Activated T-cell treated with anti-CD3 and anti-CD28 coated beads for 24 hours (primary cell): Measurements from ENCODE around the gene SLC25A20.
"Not testable (repeated sequence)": the region's sequence is repeated elsewhere in the genome, so short reads cannot be mapped to it uniquely, and the experiment has no call there.

Source experiments
- DNase-seq: peaks from one replicate; pipeline ENCODE4 v3.0.0-alpha.2; 2020; ENCODE audit warnings: low read depth

The SLC25A20 gene

GRCh38 chr3:48898383-48899234, at the start of gene SLC25A20:
SLC25A20 (minus strand) TSS chr3:48898882; CDS start chr3:48898794, 88 bp downstream.
- peak; percentile 90 for DNase-seq

- DNase-seq: no peak
These were observed 47.3 kb upstream of the SLC25A20 start for GRCh38 chr3:48945891-48946549.

GRCh38 chr3:48945432-48945831, 46.8 kb upstream of the SLC25A20 start:
- no peak for DNase-seq

GRCh38 chr3:48938689-48939088, 40.0 kb upstream of the SLC25A20 start:
- DNase-seq: no peak

GRCh38 chr3:48938156-48938555, 39.5 kb upstream of the SLC25A20 start:
- no peak for DNase-seq

GRCh38 chr3:48935530-48935929, 36.8 kb upstream of the SLC25A20 start:
- DNase-seq: no peak

GRCh38 chr3:48934333-48934991, 35.8 kb upstream of the SLC25A20 start:
- no peak for DNase-seq

- DNase-seq: no peak
These were observed 33.4 kb upstream of the SLC25A20 start for GRCh38 chr3:48931944-48932580.

GRCh38 chr3:48930590-48930989, 31.9 kb upstream of the SLC25A20 start:
- DNase-seq: no peak

GRCh38 chr3:48929358-48930035, 30.8 kb upstream of the SLC25A20 start:
- DNase-seq: no peak

- DNase-seq: no peak
These were observed 30.0 kb upstream of the SLC25A20 start for GRCh38 chr3:48928679-48929078.

GRCh38 chr3:48927928-48928327, 29.2 kb upstream of the SLC25A20 start:
- no peak for DNase-seq

GRCh38 chr3:48926425-48927392, 28.0 kb upstream of the SLC25A20 start:
- no peak for DNase-seq

GRCh38 chr3:48919215-48920138, 20.8 kb upstream of the SLC25A20 start:
- peak; percentile 46 for DNase-seq

- DNase-seq: peak; percentile 84
These were observed 19.9 kb upstream of the SLC25A20 start, which contains the start of gene ARIH2 for GRCh38 chr3:48918388-48919214. ARIH2 (plus strand) TSS chr3:48918842; CDS start chr3:48927559, 8,717 bp downstream.

GRCh38 chr3:48915296-48915695, 16.6 kb upstream of the SLC25A20 start:
- DNase-seq: no peak

- not testable (repeated sequence) for DNase-seq
These were observed 8.3 kb upstream of the SLC25A20 start for GRCh38 chr3:48907026-48907425.

- peak; percentile 16 for DNase-seq
These were observed 591 bp upstream of the SLC25A20 start for GRCh38 chr3:48899273-48899672.
